ENCODE data around the gene ARHGAP32.
"Not testable (repeated sequence)": the region's sequence is repeated elsewhere in the genome, so short reads cannot be mapped to it uniquely, and the experiment has no call there.

Gene ARHGAP32

DNA sequence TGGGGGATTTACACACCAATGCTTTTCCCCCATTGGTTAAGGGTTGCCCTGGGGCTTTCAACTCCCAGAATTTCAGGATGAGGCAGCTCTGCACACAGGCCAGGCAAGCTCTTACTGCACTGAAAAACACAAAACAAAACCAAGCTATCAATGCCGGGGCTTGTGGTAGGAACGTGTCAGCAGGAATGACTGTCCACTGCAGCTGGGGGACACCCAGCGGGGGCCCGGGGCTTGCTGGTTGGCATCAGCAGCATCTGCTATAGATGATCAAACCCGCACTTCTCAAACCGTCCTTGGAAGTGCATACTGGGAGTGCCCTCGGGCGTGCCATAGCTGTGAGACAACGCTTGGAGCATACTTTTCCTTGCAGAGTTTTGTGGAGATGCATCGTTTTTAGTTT is 257.2 kb downstream of the ARHGAP32 start:
- no peak for DNase-seq (ENCODE audit: low read depth in 2 of 3, low spot score in 1 of 3)

- no peak for DNase-seq (ENCODE audit: low read depth in 2 of 3, low spot score in 1 of 3)
These were observed 257.8 kb downstream of the ARHGAP32 start for GRCh38 chr11:128934351-128934750.

GRCh38 chr11:128933481-128934178 is 258.5 kb downstream of the ARHGAP32 start:
- DNase-seq (ENCODE audit: low read depth in 2 of 3, low spot score in 1 of 3) = no peak

DNA sequence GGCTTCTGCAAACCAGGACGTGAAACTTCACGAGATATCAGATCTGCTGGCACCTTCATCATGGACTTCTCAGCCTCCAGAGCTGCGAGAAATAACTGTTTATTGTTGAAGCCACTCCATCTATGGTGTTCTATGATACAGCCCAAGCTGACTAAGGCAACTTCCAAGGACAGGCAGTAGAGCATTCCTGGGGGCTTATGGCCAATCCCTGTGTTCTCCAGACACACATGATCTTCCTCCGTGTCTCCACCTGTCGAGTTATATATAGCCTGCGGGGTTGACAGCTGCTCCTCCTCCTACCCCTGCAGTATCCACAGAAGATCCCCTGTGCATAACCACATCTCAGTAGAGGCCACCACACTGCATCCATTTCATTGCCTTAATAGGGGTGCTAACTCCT is 260.5 kb downstream of the ARHGAP32 start:
- no peak for DNase-seq (ENCODE audit: low read depth in 2 of 3, low spot score in 1 of 3)

GRCh38 chr11:128931066-128931465 is 261.1 kb downstream of the ARHGAP32 start:
- no peak for DNase-seq (ENCODE audit: low read depth in 2 of 3, low spot score in 1 of 3)

GRCh38 chr11:128929991-128930390 is 262.1 kb downstream of the ARHGAP32 start:
- DNase-seq (ENCODE audit: low read depth in 2 of 3, low spot score in 1 of 3) = no peak

DNA sequence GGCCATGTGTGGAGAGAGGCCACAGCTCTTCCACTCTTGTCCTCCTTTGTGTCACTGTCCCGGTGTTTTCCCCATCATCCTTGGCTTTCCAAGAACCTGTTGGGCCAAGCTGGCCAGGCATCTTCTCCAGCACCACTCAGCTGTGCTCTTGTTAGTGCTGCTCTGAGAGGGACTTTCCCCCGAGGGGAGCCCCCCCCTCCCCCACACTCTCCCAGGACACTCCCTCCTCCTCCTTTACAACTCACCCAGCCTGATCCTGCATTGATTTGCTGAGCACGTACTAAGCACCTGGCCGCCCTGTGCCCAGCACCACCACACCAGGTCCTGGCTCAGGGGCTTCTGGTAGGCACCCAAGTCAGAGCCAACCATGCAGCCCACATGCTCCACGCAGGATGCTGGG is 262.7 kb downstream of the ARHGAP32 start:
- DNase-seq (ENCODE audit: low read depth in 2 of 3, low spot score in 1 of 3) = no peak

- DNase-seq (ENCODE audit: low read depth in 2 of 3, low spot score in 1 of 3) = no peak
These were observed 263.7 kb downstream of the ARHGAP32 start for GRCh38 chr11:128928400-128928799.

DNA sequence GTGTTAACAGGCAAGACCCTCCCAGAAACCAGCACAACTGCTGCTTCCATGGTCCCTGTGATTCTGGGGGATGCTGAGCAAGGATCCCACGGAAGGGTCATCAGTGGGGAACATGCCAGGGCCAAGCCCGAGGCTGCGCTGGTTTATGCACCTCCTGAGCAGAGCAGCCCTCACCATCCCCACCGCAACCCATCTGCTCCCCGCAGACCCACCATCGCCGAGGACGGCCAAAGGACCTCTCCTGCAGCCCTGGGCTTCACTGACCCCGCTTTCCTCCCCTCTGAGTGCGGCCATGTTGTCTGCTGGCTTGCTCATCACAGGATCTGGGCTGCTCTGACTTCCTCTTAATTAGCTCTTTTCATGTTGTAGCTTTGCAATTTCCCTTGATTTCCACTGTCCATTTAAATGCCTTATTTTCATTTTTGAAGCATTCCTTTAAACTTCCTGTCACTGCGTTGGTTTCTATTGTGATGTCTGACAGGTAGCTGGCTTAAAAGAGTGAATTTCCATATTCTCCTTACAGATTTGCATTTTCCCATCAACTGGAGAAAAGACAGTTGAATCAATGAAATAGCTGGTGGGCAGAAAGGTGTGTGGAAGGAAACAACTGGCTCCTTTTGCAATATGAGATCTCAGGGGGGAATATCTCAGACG is 264.3 kb downstream of the ARHGAP32 start:
- no peak for DNase-seq (ENCODE audit: low read depth in 2 of 3, low spot score in 1 of 3)

- no peak for DNase-seq (ENCODE audit: low read depth in 2 of 3, low spot score in 1 of 3)
These were observed 265.0 kb downstream of the ARHGAP32 start for GRCh38 chr11:128927108-128927461.

DNA sequence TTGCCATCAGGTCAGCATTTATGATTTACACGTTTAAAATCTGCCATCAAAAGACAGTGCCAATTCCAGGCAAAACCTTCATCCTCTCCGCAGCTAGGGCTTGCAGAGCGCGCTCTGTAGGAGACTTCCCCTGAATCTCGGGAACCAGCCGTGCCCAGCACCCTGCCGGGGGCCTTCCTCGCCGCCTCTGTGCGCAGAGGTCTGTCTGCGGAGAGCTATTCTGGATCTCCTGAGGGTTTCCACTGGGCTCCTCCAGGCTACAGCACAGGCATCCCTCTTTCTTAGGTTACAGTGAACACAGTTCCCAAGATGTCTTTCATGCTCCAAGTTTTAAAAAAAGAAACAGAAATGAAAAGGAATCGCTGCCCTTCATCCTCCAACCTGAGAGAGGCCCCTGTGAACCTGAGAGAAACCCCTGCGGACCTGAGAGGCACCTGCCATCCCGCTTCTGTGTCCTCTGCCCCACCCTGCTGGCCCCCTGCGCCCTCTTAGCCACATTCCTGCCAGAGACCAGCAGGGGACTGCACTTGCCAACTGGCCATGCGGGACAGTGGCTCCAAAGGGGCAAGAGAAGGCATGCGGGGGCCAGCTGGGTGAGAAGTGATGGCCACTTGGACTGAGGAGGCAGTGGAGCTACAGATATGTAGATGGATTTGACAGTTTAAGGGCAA is 265.6 kb downstream of the ARHGAP32 start:
- DNase-seq (ENCODE audit: low read depth in 2 of 3, low spot score in 1 of 3) = no peak

DNA sequence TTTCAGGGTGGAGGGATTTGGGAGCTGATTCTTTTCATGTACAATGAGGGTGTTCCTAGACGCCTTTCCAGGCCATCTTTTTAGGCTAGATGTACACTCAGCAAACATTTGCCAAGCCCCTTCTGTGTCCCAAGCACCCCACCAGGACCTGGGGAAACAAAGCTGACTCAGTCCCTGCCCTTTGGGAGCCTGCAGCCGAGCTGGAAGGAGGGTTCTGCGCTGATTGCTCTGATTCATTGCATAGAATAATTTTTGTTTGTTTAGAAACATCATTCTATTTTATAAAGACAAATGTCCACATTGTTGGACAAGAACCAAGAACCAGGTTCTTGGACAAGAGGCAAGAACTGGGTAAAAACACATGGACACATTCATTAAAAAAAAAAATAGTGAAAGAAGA is 266.1 kb downstream of the ARHGAP32 start:
- DNase-seq (ENCODE audit: low read depth in 2 of 3, low spot score in 1 of 3) = no peak

GRCh38 chr11:128925250-128925600 is 266.9 kb downstream of the ARHGAP32 start:
- DNase-seq (ENCODE audit: low read depth in 2 of 3, low spot score in 1 of 3) = no peak

DNA sequence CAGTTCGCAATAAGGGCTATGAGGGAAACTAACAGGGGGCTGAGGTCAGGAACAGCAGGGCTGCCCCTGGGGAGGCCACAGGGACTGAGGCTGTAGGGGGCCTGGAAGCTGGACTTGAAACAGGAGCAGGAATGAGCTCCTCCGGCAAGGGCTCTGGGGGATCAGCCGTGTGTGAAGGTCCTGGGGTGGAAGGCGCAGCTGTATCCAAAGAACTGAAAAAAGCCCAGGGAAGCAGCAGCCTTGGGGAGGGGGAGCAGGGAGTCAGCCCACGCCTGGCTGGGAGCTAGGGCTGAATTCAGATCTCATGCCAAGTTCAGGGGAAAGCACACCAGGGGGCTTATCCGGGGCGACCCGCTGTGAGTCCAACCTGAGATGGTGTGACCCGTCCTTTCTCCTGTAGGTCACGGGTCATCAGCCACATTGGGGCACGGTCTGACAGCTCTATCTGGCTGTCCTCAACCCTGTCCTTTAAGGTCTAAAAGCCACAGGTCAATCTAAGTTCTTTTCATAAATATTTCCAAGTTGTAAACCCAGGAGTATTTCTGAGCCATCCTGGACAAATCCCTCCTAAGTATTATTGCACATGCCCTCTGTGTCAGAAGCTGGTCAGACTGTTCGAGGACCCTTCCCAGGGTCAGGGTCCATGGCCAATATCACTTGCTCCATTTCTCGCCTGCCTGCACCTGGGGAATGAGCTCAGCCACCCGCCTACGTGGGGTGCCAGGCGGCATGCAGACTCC is 267.4 kb downstream of the ARHGAP32 start:
- no peak for DNase-seq (ENCODE audit: low read depth in 2 of 3, low spot score in 1 of 3)

DNA sequence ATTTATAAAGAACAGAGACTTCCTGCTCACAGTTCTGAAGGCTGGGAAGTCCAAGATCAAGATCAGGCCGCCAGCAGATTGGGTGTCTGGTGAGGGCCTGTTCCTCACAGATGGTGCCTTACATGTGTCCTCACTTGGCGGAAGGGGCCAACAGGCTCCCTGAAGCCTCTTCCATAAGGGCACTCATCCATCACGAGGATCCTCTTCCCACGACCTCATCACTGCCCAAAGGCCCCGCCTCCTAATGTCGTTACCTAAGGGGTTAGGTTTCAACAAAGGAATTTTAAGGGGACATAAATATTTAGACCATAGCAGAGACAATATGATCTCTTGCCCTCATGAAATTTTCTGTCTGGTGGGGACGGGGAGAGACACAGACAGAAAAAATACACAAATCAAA is 268.0 kb downstream of the ARHGAP32 start:
- no peak for DNase-seq (ENCODE audit: low read depth in 2 of 3, low spot score in 1 of 3)

DNA sequence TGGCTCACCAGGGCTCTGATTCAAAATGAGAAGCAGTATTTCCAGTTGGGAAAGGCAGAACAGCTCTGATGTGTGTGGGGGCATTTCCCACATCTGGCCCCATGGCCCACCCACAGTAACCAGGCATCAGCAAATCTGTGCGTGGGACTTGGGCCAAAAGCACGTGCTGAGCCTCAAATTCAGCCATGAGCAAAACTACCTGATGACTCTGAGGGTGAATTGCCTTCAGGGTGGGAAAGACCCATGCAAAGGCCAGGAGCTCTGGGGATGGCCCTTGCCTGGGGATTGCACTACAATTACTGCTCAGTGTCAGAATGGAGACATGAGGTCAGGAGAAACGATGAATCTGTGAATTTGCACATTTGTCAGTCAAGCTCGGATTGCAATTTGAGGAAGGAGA is 270.3 kb downstream of the ARHGAP32 start:
- DNase-seq (ENCODE audit: low read depth in 2 of 3, low spot score in 1 of 3) = no peak

DNA sequence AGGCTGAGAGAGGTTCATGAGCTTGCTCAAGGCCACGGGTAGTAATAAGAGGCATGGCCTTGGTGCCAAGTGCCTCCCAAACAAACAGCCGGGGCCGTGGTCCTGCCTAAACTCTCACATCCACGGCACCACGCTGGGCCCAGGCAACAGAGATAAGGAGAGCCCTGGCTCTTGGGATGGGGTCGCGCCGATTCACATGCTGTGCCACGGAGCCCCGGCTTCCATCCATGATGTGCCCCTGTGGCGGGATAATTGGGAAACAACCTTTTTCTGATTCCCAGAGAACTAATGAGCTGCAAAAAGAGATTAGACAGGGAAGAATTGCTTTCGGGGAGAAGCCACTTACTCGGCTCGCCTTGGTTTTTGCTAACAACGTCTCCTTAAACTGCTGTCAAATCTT is 271.5 kb downstream of the ARHGAP32 start:
- DNase-seq (ENCODE audit: low read depth in 2 of 3, low spot score in 1 of 3) = no peak

DNA sequence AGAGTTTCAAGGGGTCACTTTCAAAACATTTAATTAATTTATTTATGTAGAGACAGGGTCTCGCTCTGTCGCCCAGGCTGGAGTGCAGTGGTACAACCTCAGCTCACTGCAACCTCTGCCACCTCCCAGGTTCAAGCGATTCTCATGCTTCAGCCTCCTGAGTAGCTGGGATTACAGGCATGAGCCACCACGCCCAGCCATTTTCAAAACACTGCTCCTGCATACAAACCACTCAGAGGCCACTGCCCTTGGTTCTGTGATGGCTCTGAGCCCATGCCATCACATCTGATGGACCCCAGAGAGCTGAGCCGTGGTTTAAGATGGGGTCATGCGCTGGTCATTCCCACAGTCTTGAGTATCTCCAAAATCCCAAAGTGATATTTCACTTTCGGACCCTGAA is 272.5 kb downstream of the ARHGAP32 start:
- not testable (repeated sequence) for DNase-seq (ENCODE audit: low read depth in 2 of 3, low spot score in 1 of 3)

DNA sequence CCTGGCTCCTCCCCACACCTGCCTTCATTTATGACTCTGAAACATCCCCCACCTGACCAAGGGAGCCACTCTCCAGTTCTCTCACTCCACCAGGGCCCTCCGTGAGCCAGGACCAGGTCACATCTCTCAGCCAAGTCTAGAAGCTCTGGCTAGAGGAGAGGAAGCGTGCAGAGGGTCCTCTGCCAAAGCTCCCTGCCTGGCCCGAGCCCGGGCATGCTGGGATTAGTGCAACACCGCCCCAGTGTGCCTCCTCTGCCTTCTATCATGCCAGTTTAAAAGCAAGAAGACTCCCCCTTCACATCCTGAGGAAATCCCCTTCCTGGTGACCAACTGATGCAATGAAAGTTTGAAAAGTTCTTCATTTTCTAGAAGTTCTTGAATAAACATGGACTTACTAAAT is 272.9 kb downstream of the ARHGAP32 start:
- DNase-seq (ENCODE audit: low read depth in 2 of 3, low spot score in 1 of 3) = no peak

DNA sequence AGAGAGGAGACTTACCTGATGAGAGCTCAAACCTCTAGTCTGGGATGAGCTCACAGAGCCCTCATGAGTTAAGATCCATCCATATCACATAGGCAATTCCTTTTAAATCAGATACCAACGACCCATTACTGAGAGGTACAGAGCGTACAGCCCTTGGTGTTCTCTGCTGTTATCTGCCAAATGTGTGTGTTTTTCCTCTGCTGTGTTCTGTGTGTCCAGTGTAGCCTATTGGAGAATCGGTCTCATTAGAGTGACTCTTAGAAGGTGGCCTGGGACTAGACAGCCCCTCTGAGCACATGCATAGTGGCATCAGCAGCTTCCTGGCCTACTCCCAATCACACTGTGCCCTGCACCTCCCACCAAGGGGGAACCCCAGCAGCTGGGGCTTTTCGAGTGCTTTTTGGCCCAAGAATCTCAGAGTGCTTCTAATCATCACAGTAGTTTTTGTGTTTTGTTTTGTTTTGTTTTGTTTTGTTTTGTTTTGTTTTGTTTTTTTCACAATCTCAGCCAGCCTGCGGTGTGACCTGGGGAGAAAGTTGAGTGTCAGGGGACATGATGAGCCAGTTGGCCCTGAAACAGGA is 274.9 kb downstream of the ARHGAP32 start:
- no peak for DNase-seq (ENCODE audit: low read depth in 2 of 3, low spot score in 1 of 3)

DNA sequence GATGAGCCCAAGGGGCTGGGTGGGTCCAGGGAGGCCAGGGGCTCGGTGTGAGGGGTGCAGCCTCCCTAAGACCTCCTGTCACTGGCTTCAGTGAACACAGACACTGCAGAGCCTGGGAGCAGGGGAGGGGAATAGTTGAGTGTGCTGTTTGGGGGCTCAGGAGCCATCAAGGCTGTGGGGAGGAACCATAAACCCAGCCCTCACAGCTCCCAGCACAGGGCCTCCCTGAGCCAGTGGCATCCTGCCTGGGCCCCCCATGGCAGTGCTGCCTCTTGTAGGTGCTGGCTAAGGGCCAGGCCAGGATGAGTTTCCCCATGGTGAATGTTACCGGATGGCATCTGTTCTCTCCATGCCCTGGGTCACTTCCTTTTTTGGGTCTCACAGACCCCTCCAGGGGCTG is 275.4 kb downstream of the ARHGAP32 start:
- no peak for DNase-seq (ENCODE audit: low read depth in 2 of 3, low spot score in 1 of 3)

Measured in stimulated activated CD4-positive, alpha-beta T cell treated with anti-CD3 and anti-CD28 coated beads, Interleukin-12 subunit alpha, Interleukin-12 subunit beta, amount 100 ng/mL, for 48 hours (primary cell).